Activated CD4-positive, alpha-beta T cell treated with anti-CD3 and anti-CD28 coated beads for 4 hours (primary cell): ENCODE data around the gene CFTR.

Experiments used
- DNase-seq, 2 donors: peaks; one replicate each; pipeline ENCODE4 v3.0.0-alpha.2; 2020

CFTR gene

DNA sequence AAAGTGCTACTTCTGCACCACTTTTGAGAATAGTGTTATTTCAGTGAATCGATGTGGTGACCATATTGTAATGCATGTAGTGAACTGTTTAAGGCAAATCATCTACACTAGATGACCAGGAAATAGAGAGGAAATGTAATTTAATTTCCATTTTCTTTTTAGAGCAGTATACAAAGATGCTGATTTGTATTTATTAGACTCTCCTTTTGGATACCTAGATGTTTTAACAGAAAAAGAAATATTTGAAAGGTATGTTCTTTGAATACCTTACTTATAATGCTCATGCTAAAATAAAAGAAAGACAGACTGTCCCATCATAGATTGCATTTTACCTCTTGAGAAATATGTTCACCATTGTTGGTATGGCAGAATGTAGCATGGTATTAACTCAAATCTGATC lies 110.4 kb downstream of the CFTR start:
- DNase-seq, result no peak

GRCh38 chr7:117592011-117592635 lies 112.3 kb downstream of the CFTR start:
- no peak for DNase-seq

DNA sequence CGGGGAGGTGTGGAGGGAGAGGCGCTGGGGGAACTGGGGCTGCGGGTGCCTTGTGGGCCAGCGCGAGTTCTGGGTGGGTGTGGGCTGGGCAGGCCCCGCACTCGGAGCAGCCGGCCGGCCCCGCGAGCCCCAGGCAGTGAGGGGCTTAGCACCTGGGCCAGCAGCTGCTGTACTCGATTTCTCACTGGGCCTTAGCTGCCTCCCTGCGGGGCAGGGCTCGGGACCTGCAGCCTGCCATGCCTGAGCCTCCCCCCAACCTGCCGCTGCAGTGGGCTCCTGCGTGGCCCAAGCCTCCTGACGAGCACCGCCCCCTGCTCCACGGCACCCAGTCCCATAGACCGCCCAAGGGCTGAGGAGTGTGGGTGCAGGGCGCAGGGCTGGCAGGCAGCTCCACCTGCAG lies 116.3 kb downstream of the CFTR start:
- no peak for DNase-seq

DNA sequence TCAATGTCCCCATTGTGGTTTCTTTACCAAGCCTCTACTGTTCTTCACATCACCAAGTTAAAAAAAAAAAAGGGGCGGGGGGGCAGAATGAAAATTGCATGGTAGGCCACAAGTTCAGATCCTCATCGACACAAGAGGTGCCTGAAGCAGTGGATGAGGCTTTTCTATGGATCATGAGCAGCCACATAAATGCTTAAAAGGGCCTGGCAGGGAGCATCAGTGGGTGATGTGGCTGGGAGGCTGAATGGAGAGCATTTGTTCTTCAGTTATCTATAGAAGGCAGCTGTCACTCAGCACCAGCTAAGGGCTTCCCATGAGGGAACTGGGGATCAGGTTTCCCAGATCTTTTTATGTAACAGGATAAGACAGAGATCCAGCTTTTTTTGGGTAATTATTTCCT lies 117.9 kb downstream of the CFTR start:
- DNase-seq, result no peak

DNA sequence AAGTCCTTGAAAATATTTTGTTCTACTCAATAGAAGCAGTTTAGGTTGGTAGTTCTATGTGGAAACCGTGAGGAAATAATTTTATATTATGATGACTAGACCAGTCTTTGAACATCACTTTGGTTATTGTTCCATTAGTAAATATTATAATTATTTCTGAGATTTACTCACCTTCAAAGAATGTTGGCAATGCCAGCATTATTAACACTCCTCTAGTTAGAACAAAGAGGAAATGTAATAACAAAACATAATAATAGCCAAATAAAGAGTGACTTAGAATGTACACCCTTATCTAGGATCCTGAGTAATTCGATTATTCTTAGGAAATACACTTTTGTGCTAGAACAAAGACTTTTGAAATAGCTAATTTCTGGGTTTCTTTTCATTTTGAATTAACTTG lies 121.1 kb downstream of the CFTR start:
- DNase-seq, result no peak

- no peak for DNase-seq
Observed at GRCh38 chr7:117603627-117604026, 123.8 kb downstream of the CFTR start.

GRCh38 chr7:117605712-117606111 lies 125.9 kb downstream of the CFTR start:
- no peak for DNase-seq

GRCh38 chr7:117606132-117606531 lies 126.3 kb downstream of the CFTR start:
- no peak for DNase-seq

DNA sequence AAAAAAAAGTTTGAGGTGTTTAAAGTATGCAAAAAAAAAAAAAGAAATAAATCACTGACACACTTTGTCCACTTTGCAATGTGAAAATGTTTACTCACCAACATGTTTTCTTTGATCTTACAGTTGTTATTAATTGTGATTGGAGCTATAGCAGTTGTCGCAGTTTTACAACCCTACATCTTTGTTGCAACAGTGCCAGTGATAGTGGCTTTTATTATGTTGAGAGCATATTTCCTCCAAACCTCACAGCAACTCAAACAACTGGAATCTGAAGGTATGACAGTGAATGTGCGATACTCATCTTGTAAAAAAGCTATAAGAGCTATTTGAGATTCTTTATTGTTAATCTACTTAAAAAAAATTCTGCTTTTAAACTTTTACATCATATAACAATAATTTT lies 130.6 kb downstream of the CFTR start:
- no peak for DNase-seq

GRCh38 chr7:117612637-117613036 lies 132.8 kb downstream of the CFTR start:
- no peak for DNase-seq

DNA sequence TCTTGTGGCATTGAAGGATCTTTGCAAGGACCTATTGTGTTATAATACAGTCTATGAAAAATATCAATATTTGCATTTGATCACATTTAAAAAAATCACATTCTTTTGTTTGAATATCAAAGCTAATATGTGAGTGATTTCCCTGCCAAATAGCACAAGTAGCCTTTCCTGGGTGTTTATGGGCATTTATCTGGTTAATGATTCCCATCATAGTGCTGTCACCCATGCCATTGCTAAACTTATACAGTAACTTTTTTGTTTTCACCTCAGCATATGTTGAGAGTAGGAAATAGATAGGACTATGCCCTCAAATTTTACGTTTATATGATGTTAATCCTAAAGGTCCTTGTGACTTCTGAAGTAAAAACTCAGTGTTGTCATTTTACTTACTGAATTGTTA lies 136.9 kb downstream of the CFTR start:
- no peak for DNase-seq

GRCh38 chr7:117619681-117620080 lies 139.9 kb downstream of the CFTR start:
- no peak for DNase-seq

- DNase-seq, result no peak
Observed at GRCh38 chr7:117621075-117621618, 141.3 kb downstream of the CFTR start.

DNA sequence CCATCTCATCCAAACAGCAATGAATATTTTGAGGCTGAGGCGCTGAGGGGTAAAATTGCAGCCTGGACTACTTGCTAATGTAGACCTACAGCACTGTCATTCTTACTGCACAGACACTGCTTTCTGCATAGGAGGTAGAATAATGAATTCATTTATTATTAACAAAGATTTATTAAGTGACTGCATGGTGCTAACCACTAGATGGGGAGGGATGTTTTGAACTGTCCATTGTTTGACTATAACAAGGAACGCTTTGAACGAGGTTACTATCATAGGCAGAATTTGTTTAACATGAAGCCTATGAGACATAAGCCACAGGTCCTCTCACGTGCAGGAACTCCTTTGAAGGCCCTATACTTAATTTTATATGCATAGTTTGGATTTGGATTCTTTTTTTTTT lies 143.8 kb downstream of the CFTR start:
- no peak for DNase-seq

DNA sequence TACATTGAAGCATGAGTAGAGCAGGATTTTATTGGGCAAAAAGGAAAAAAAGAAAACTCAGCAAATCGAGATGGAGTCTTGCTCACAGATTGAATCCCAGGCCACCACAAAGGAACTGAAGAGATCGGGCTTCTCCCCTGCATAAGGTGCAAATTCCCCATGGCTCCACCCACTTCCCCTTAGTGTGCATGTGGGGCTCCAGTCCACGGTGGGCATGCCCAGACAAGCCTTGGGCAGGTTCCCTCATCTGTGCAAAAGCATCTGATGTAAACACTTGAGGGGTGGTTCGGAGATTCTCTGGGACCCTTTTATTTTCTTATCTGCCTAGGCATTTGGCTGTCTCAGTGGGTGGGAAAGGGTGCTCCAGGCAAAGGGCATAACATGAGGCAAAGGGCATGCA lies 150.7 kb downstream of the CFTR start:
- no peak for DNase-seq

DNA sequence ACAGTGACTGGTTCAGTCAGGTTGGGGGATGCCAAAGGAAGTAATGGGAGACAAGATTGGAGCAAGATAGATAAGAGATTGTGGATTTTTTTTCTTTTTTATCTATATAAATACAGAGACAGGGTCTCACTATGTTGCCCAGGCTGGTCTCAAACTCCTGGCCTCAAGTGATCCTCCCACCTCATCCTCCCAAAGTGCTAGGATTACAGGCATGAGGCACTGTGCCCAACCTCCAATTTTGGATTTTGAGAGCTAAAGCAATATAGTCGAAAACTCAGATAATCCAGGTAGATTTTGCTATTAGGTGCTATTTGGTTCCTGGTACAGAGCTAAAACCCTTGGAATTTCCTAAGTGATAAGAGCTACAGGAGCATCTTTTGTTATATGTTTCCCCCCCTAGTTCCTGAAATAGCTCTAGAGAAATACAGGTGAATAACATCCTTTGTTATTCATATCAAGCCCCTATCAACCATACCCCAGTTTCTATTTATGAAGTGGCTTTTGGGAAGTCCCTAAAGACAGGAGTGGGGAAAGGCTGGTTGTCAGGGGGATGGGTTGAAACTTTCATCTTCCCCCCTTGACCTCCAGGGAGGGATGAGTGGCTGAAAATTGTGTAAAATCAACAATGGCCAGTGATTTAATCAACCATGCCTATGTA lies 151.2 kb downstream of the CFTR start:
- DNase-seq, result no peak

GRCh38 chr7:117631652-117632051 lies 151.8 kb downstream of the CFTR start:
- no peak for DNase-seq

- DNase-seq, result no peak
Observed at GRCh38 chr7:117637937-117638336, 158.1 kb downstream of the CFTR start.

DNA sequence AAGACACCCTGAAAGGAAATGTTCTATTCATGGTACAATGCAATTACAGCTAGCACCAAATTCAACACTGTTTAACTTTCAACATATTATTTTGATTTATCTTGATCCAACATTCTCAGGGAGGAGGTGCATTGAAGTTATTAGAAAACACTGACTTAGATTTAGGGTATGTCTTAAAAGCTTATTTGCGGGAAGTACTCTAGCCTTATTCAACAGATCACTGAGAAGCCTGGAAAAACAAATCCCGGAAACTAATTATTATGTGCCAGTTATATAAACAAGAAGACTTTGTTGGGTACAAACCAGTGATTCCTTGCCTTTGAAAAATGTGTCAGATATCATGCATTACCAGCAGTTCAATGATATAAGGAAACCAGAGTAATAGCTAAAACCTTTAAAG lies 160.1 kb downstream of the CFTR start:
- no peak for DNase-seq

GRCh38 chr7:117640465-117640864 lies 160.6 kb downstream of the CFTR start:
- no peak for DNase-seq

- DNase-seq, result no peak
Observed at GRCh38 chr7:117645481-117646165, 165.8 kb downstream of the CFTR start.

GRCh38 chr7:117648203-117648866 lies 168.5 kb downstream of the CFTR start:
- no peak for DNase-seq

DNA sequence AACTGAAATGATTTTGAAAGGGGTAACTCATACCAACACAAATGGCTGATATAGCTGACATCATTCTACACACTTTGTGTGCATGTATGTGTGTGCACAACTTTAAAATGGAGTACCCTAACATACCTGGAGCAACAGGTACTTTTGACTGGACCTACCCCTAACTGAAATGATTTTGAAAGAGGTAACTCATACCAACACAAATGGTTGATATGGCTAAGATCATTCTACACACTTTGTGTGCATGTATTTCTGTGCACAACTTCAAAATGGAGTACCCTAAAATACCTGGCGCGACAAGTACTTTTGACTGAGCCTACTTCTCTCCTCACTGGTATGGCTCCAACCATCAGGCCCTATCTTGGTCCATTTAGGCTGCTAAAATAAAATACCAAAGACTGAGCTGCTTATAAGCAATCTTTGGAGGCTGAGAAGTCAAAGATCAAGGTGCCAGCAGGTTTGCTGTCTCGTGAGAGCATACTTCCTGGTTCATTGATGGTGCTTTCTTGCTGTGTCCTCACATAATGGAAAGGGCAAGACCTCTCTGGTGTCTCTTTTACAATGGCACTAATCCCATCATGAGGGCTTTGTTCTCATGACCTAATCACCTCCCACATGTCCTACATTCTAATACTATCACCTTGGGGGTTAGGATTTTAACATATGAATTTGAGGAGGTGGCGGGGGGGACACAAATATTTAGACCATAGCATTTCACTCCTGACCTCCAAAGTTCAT lies 173.3 kb downstream of the CFTR start:
- DNase-seq, result no peak
